HFFc6 (cell line): ENCODE measurements around the gene PLEKHM1. TPM values are rescaled to one million over a fixed set of nuclear protein-coding genes. Genes with fewer than 3 reads are reported as not detected.
A peak's percentile ranks its signal among the peaks of the same experiment; 100 is the strongest.

Source experiments
- DNase-seq: peaks from one replicate; pipeline ENCODE4 v3.0.0-alpha.2; 2018
- H3K27ac Mint-ChIP-seq: 2 replicates; pipeline ENCODE4 v1.8.0; 2020; ENCODE audit warnings: mild to moderate bottlenecking, mixed read lengths
- H3K27me3 Mint-ChIP-seq: 2 replicates; pipeline ENCODE4 v1.8.0; 2021; ENCODE audit warnings: mild to moderate bottlenecking, moderate library complexity, mixed read lengths; ENCODE audit not compliant: insufficient read depth
- H3K36me3 Mint-ChIP-seq: 2 replicates; pipeline ENCODE4 v1.8.0; 2021; ENCODE audit warnings: low read depth, mixed read lengths
- H3K4me1 Mint-ChIP-seq: 2 replicates; pipeline ENCODE4 v1.8.0; 2020; ENCODE audit warnings: low read depth, mixed read lengths
- H3K4me3 Mint-ChIP-seq: 2 replicates; pipeline ENCODE4 v1.8.0; 2020; ENCODE audit warnings: mild to moderate bottlenecking, moderate library complexity, mixed read lengths
- H3K9me3 Mint-ChIP-seq: 2 replicates; pipeline ENCODE4 v1.8.0; 2020; ENCODE audit warnings: mild to moderate bottlenecking, mixed read lengths
- total RNA-seq, 6 experiments: library from RNA; stranded (reverse); fragmentation: NEBNext Ultra II Directional; extraction: Animal tissue kit (Norgen Biotek cat#: 25700); gene quantifications; 2 replicates in 1 of 6; 3 replicates in 5 of 6; pipeline ENCODE4 v1.2.3, GENCODE V29; 2021
- TF ChIP-seq, protein P1 (sequence below): fragments of 200-600 bp; sonication (generic); IDR thresholded peaks from 2 replicates; pipeline ENCODE4 v1.5.0; 2021; ENCODE audit warnings: antibody characterized with exemption, mild to moderate bottlenecking

The PLEKHM1 gene
- total RNA-seq, 6 experiments from 2014 or later, result 32.0 to 43.1 (median 36.5) TPM

DNA sequence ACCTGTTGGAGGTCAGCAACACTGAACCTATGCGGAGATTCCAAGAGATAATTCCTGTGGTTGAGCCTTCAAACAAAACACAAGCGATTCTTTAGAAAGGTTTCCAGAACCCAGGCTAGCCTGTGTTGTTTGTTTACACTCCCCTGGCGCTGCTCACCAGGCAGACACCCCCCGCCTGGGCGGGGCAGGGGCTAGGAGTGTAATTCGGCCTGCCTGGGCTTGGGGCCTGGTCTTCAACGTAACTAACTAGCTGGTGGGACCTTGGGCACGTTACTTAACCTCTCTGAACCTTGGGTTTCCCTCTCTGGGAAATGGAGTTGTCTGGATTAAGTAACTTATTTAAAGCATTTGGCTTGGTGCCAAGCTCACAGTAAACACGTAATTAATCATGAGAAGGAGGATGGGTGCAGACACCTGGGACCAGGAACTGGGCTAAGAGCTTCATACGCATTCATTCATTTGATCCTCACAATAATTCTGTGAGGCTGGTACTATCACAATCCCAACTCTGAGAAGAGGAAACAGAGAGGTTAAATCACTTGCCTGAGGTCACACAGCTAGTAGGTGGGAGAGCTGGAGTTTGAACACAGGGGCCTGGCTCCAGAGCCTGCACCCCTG is 50.3 kb downstream of the PLEKHM1 start:
- TF ChIP-seq, protein P1, sequence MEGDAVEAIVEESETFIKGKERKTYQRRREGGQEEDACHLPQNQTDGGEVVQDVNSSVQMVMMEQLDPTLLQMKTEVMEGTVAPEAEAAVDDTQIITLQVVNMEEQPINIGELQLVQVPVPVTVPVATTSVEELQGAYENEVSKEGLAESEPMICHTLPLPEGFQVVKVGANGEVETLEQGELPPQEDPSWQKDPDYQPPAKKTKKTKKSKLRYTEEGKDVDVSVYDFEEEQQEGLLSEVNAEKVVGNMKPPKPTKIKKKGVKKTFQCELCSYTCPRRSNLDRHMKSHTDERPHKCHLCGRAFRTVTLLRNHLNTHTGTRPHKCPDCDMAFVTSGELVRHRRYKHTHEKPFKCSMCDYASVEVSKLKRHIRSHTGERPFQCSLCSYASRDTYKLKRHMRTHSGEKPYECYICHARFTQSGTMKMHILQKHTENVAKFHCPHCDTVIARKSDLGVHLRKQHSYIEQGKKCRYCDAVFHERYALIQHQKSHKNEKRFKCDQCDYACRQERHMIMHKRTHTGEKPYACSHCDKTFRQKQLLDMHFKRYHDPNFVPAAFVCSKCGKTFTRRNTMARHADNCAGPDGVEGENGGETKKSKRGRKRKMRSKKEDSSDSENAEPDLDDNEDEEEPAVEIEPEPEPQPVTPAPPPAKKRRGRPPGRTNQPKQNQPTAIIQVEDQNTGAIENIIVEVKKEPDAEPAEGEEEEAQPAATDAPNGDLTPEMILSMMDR, result no peak
- 0 out of 2 replicates have a peak, but pooled peaks cover 4% of the 10 kb centered on the region for H3K36me3 Mint-ChIP-seq
- H3K9me3 Mint-ChIP-seq, result no peaks in the 10 kb centered on the region
- no peak overlapping the region for H3K27ac Mint-ChIP-seq
- H3K4me3 Mint-ChIP-seq, result no peak overlapping the region
- no peak for DNase-seq
- H3K27me3 Mint-ChIP-seq, result no peaks in the 10 kb centered on the region
- H3K4me1 Mint-ChIP-seq, result no peaks in the 10 kb centered on the region

DNA sequence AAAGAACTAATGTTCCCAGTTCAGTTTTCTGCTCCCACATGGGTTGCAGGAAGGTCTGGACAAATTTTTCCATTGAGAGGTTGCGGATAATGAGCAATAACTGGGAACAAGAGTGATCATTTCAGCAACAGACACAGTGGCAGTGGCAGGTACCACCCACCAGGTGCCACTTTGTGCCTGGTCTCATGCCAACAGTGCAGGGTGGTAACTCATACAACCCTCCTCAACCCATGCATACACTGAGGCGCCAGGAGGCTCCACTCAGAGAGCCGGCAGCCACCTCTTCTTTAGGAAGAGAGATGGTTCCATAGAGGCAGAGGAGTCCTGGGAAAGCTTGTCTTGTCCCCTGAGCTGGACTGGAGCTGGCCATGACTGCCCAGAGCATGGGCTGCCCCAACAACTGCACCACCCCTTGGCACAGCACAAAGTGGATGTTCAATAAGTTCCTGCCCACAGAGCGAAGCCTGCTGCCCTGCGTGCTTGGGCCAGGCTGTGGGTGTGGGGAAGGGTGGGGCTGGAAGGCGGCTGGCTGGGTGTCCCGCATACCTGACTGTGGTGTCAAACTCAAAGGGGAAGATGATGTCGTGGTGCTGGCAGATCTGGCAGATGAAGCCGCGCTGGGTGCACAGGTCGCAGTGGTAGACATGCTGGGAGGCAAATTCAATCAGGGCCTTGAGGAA is 51.5 kb downstream of the PLEKHM1 start:
- Mint-ChIP-seq H3K4me3 (no peak overlapping the region), H3K36me3 (no peaks in the 10 kb centered on the region), H3K4me1 (no peaks in the 10 kb centered on the region), H3K9me3 (no peaks in the 10 kb centered on the region), H3K27ac (no peak overlapping the region), H3K27me3 (peaks cover 2% of the 10 kb centered on the region; the same call in 1 of the 2 replicates)
- TF ChIP-seq, protein P1, result 0 out of 2 replicates have a peak, but pooled peaks have one; percentile 15
- no peak for DNase-seq

DNA sequence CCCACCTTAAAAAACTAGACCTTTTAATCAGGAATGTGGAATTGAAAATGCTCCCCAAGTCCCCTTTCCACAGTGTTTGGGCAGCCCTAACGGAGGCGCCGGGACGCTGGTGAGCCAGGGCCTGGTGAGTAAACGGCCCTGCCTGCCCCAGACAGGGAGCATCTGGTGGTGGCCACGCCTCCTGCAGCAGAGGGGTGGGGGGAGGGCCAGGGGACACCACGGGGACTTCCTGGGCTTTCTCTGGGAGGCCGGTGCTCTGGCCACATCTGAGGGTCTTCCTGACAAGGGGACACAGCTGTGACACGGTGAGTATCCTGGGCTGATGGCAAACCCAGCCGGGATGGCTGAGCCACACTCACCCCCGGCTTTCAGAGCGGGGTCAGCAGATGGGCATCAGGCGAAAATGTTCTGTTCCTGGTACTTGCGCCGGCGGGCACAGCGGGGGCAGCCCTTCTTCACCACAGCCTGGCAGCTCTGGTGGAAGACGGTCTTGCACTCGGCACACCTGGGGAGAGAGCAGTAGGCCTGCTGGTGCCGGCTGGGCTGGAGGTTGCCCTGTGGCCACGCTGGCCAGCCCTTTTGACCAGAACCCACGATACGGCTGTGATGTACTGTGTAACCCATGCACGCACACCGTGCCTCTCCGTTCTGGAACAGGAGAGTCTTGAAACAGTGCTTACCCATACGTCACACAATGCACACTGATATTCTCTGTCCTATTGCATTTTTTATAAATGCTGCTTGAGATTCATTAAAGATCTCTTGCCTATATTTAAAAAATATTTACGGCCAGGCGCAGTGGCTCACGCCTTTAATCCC is 52.8 kb downstream of the PLEKHM1 start:
- Mint-ChIP-seq H3K27me3 (peaks cover 4% of the 10 kb centered on the region), H3K4me3 (no peak overlapping the region), H3K27ac (no peak overlapping the region), H3K36me3 (no peaks in the 10 kb centered on the region), H3K9me3 (no peaks in the 10 kb centered on the region), H3K4me1 (no peaks in the 10 kb centered on the region)
- TF ChIP-seq, protein P1, result no peak
- no peak for DNase-seq

DNA sequence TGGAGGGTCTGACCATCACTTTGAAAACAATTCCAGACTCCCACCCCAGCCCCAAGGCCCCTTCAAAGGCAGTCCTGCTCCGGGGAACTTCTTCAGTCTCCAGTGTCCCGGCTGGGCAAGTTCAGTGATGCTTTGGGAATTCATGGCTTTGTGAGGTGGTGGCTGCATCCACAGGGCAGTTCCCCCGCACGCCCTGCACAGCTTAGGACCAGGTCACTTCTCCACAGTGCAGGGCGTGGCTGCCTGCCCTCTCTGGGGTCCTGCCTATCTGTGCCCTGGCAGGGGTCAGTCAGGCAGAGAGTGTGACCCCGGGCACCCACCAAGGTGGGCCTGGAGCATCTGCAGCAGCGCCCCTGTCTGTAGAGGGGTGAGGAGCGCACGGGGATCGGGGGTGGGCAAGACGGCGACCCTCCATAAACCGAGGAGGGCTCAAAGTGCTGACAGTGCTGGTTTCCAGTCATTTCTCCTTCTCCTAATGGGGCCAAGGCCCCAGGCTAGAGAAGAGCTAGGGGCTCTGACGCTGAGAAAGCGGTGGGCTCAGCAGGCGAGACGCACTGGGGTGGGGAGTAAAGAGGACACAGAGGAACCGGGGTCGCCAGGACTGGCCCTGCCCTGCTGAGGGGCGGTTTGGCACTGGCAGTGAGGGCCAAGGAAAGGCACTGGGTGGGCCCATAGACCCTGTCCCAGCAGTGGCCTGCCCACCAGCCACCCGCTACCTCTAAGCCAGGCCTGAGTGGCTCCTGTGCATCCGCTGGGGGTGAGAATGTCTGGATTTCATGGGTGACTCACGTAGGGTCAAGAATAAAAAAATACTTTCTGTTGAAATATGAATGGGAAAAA is 53.7 kb downstream of the PLEKHM1 start:
- H3K4me3 Mint-ChIP-seq, result no peak overlapping the region

More for the DNA sequence above, 53.7 kb downstream of the PLEKHM1 start:
- TF ChIP-seq, protein P1, result no peak
- DNase-seq, result no peak
- Mint-ChIP-seq H3K4me1 (no peaks in the 10 kb centered on the region), H3K9me3 (no peaks in the 10 kb centered on the region), H3K27ac (no peak overlapping the region), H3K27me3 (peaks cover 4% of the 10 kb centered on the region), H3K36me3 (no peaks in the 10 kb centered on the region)
